Karpas-422 (cell line): ENCODE data around the gene IL17REL. TPM values are rescaled to one million over a fixed set of nuclear protein-coding genes. Genes with fewer than 3 reads are reported as not detected.

Experiments
- DNase-seq: peaks from one replicate; pipeline ENCODE4 v3.0.0-alpha.2; 2015
- H2AFZ ChIP-seq: fragments of 200-600 bp; sonication (generic); 2 replicates; pipeline ENCODE4 v1.6.1; 2014; ENCODE audit warnings: antibody characterized with exemption, low read length, mixed read lengths
- H3K27ac ChIP-seq: fragments of 200-600 bp; sonication (generic); 2 replicates; pipeline ENCODE4 v1.5.1; 2014; ENCODE audit warnings: mild to moderate bottlenecking, low read length, moderate library complexity
- H3K27me3 ChIP-seq: fragments of 200-600 bp; sonication (generic); 2 replicates; pipeline ENCODE4 v1.6.1; 2014; ENCODE audit warnings: low read length, mixed read lengths
- H3K36me3 ChIP-seq: fragments of 200-600 bp; sonication (generic); 2 replicates; pipeline ENCODE4 v1.6.1; 2014; ENCODE audit warnings: low read length, mixed read lengths; ENCODE audit not compliant: insufficient read depth
- H3K4me1 ChIP-seq: fragments of 200-600 bp; sonication (generic); 2 replicates; pipeline ENCODE4 v1.6.1; 2014; ENCODE audit warnings: mild to moderate bottlenecking, low read length, mixed read lengths
- H3K4me2 ChIP-seq: fragments of 200-600 bp; sonication (generic); 2 replicates; pipeline ENCODE4 v1.6.1; 2014; ENCODE audit warnings: low read length, low read depth, mild to moderate bottlenecking; ENCODE audit not compliant: poor library complexity, severe bottlenecking
- H3K4me3 ChIP-seq: fragments of 200-600 bp; sonication (generic); 2 replicates; pipeline ENCODE4 v1.5.1; 2014; ENCODE audit warnings: mild to moderate bottlenecking, antibody characterized with exemption, low read length, mixed read lengths
- H3K79me2 ChIP-seq: fragments of 200-600 bp; sonication (generic); 2 replicates; pipeline ENCODE4 v1.6.1; 2014; ENCODE audit warnings: mild to moderate bottlenecking, low read length, mixed read lengths
- H3K9ac ChIP-seq: fragments of 200-600 bp; sonication (generic); 2 replicates; pipeline ENCODE4 v1.6.0; 2014; ENCODE audit warnings: low read length
- H3K9me2 ChIP-seq: fragments of 200-600 bp; sonication (generic), shearing (Covaris generic); replicated peaks from 2 replicates; pipeline ENCODE4 v1.6.0; 2014; ENCODE audit warnings: mild to moderate bottlenecking, low read length, moderate library complexity; ENCODE audit not compliant: insufficient read depth
- H3K9me3 ChIP-seq: fragments of 300-700, 200-600 bp; sonication (generic); 2 replicates; pipeline ENCODE4 v1.6.1; 2014; ENCODE audit warnings: low read length, mixed read lengths
- H4K20me1 ChIP-seq: fragments of 200-600 bp; sonication (generic); 2 replicates; pipeline ENCODE4 v1.6.1; 2014; ENCODE audit warnings: mild to moderate bottlenecking, antibody characterized with exemption, low read length, low read depth; ENCODE audit not compliant: insufficient read depth
- total RNA-seq: library from RNA; depleted of rRNA; stranded (reverse); fragments of >200 nt; shearing (Covaris generic); gene quantifications from 2 replicates; pipeline ENCODE4 v1.2.3, GENCODE V29; 2014; ENCODE audit warnings: low replicate concordance

The IL17REL gene
- total RNA-seq, 1 experiment from 2014 or later, result not detected

GRCh38 chr22:49953027-49953679 lies 59.4 kb downstream of the IL17REL start:
- H3K9me3 ChIP-seq, result no peaks in the 10 kb centered on the region
- H4K20me1 ChIP-seq, result 0 out of 2 replicates have a peak, but pooled peaks cover 2% of the 10 kb centered on the region
- H3K4me1 ChIP-seq, result peaks cover 8% of the 10 kb centered on the region
- no peaks in the 10 kb centered on the region for H3K79me2 ChIP-seq
- no peak for DNase-seq
- no peaks in the 10 kb centered on the region for H3K9me2 ChIP-seq
- H2AFZ ChIP-seq, result no peak overlapping the region
- no peak overlapping the region for H3K9ac ChIP-seq
- H3K27ac ChIP-seq, result no peak overlapping the region
- H3K4me2 ChIP-seq, result no peak overlapping the region
- no peaks in the 10 kb centered on the region for H3K27me3 ChIP-seq
- H3K4me3 ChIP-seq, result no peak overlapping the region
- no peaks in the 10 kb centered on the region for H3K36me3 ChIP-seq

GRCh38 chr22:49951986-49952896 lies 60.3 kb downstream of the IL17REL start:
- no peak for DNase-seq
- no peaks in the 10 kb centered on the region for H3K36me3 ChIP-seq
- H3K9me2 ChIP-seq, result no peaks in the 10 kb centered on the region
- no peak overlapping the region for H3K4me2 ChIP-seq
- no peaks in the 10 kb centered on the region for H3K79me2 ChIP-seq
- no peaks in the 10 kb centered on the region for H3K27me3 ChIP-seq
- peaks cover 8% of the 10 kb centered on the region for H3K4me1 ChIP-seq
- no peak overlapping the region for H2AFZ ChIP-seq
- H3K9me3 ChIP-seq, result no peaks in the 10 kb centered on the region
- H3K4me3 ChIP-seq, result no peak overlapping the region
- H4K20me1 ChIP-seq, result 0 out of 2 replicates have a peak, but pooled peaks cover 2% of the 10 kb centered on the region
- H3K9ac ChIP-seq, result no peak overlapping the region
- no peak overlapping the region for H3K27ac ChIP-seq

GRCh38 chr22:49951678-49951985 lies 60.9 kb downstream of the IL17REL start:
- no peaks in the 10 kb centered on the region for H3K36me3 ChIP-seq
- no peak overlapping the region for H3K4me3 ChIP-seq
- no peaks in the 10 kb centered on the region for H3K9me2 ChIP-seq
- no peak overlapping the region for H3K9ac ChIP-seq
- no peaks in the 10 kb centered on the region for H3K79me2 ChIP-seq
- H3K4me2 ChIP-seq, result no peak overlapping the region
- no peaks in the 10 kb centered on the region for H3K27me3 ChIP-seq
- H3K9me3 ChIP-seq, result no peaks in the 10 kb centered on the region
- H3K4me1 ChIP-seq, result peaks cover 8% of the 10 kb centered on the region
- no peak overlapping the region for H3K27ac ChIP-seq
- no peak overlapping the region for H2AFZ ChIP-seq
- DNase-seq, result no peak
- H4K20me1 ChIP-seq, result 0 out of 2 replicates have a peak, but pooled peaks cover 2% of the 10 kb centered on the region

- no peaks in the 10 kb centered on the region for H3K9me3 ChIP-seq
- H3K9me2 ChIP-seq, result no peaks in the 10 kb centered on the region
- H3K79me2 ChIP-seq, result no peaks in the 10 kb centered on the region
- H3K27ac ChIP-seq, result no peak overlapping the region
- no peak for DNase-seq
- no peak overlapping the region for H3K4me2 ChIP-seq
- H3K4me3 ChIP-seq, result no peak overlapping the region
- peaks cover 8% of the 10 kb centered on the region for H3K4me1 ChIP-seq
- H3K27me3 ChIP-seq, result no peaks in the 10 kb centered on the region
- no peaks in the 10 kb centered on the region for H3K36me3 ChIP-seq
- H4K20me1 ChIP-seq, result 0 out of 2 replicates have a peak, but pooled peaks cover 2% of the 10 kb centered on the region
- no peak overlapping the region for H3K9ac ChIP-seq
- H2AFZ ChIP-seq, result no peak overlapping the region
Observed at GRCh38 chr22:49951000-49951677, 61.4 kb downstream of the IL17REL start.

GRCh38 chr22:49950396-49950994 lies 62.1 kb downstream of the IL17REL start:
- H3K27me3 ChIP-seq, result no peaks in the 10 kb centered on the region
- no peak for DNase-seq
- H3K27ac ChIP-seq, result no peak overlapping the region
- no peaks in the 10 kb centered on the region for H3K79me2 ChIP-seq
- H4K20me1 ChIP-seq, result 0 out of 2 replicates have a peak, but pooled peaks cover 2% of the 10 kb centered on the region
- H3K9me2 ChIP-seq, result no peaks in the 10 kb centered on the region
- no peak overlapping the region for H2AFZ ChIP-seq
- no peaks in the 10 kb centered on the region for H3K36me3 ChIP-seq
- H3K4me2 ChIP-seq, result no peak overlapping the region
- H3K9me3 ChIP-seq, result no peaks in the 10 kb centered on the region
- peaks cover 8% of the 10 kb centered on the region for H3K4me1 ChIP-seq
- H3K4me3 ChIP-seq, result no peak overlapping the region
- no peak overlapping the region for H3K9ac ChIP-seq

- Histone ChIP-seq H3K9me2 (no peaks in the 10 kb centered on the region), H3K4me2 (no peak overlapping the region), H4K20me1 (0 out of 2 replicates have a peak, but pooled peaks cover 2% of the 10 kb centered on the region), H3K79me2 (no peaks in the 10 kb centered on the region), H3K9ac (no peak overlapping the region), H3K36me3 (no peaks in the 10 kb centered on the region), H3K9me3 (no peaks in the 10 kb centered on the region), H3K27me3 (no peaks in the 10 kb centered on the region), H3K27ac (no peak overlapping the region), H3K4me1 (peaks cover 8% of the 10 kb centered on the region), H3K4me3 (no peak overlapping the region), H2AFZ (no peak overlapping the region)
- DNase-seq, result no peak
Observed at GRCh38 chr22:49949914-49950292, 62.7 kb downstream of the IL17REL start.

GRCh38 chr22:49948958-49949913 lies 63.3 kb downstream of the IL17REL start:
- H3K4me2 ChIP-seq, result no peak overlapping the region
- no peaks in the 10 kb centered on the region for H3K27me3 ChIP-seq
- peaks cover 8% of the 10 kb centered on the region for H3K4me1 ChIP-seq
- no peaks in the 10 kb centered on the region for H3K36me3 ChIP-seq
- no peak overlapping the region for H2AFZ ChIP-seq
- 0 out of 2 replicates have a peak, but pooled peaks cover 2% of the 10 kb centered on the region for H4K20me1 ChIP-seq
- H3K27ac ChIP-seq, result no peak overlapping the region
- no peak overlapping the region for H3K9ac ChIP-seq
- no peaks in the 10 kb centered on the region for H3K9me3 ChIP-seq
- DNase-seq, result no peak
- no peaks in the 10 kb centered on the region for H3K9me2 ChIP-seq
- H3K4me3 ChIP-seq, result no peak overlapping the region
- no peaks in the 10 kb centered on the region for H3K79me2 ChIP-seq
